WI38 (cell line): ENCODE measurements around the gene IL1R1.

Experiments used
- H3K4me3 ChIP-seq: 2 replicates; pipeline ENCODE4 v1.5.1; 2011; ENCODE audit warnings: low read depth, mild to moderate bottlenecking, control low read depth, low read length
- TF ChIP-seq, protein P1 (sequence below): IDR thresholded peaks from 2 replicates; pipeline ENCODE4 v1.5.1; 2012; ENCODE audit warnings: low read depth, mild to moderate bottlenecking, control low read depth, low read length

The IL1R1 gene

DNA sequence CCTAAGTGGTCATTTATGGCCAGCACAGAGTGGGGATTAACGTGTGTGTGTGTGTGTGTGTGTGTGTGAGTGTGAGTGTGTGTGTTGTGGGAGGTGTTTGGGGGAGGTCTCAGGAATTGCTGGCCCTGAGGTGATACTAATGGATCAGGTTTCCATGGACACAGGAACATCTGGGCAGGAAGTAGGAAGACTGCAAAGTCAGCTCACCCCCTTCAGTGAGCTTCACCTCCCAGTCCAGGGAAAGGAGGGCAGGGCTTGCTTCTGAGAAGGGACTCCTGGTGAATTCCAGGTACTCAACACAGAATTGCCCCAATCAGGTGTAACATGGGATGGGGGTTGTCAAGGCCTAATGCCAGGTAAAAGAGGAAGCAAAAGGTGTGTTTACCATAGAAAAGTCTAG, 30.3 kb upstream of the IL1R1 start:
- TF ChIP-seq, protein P1, sequence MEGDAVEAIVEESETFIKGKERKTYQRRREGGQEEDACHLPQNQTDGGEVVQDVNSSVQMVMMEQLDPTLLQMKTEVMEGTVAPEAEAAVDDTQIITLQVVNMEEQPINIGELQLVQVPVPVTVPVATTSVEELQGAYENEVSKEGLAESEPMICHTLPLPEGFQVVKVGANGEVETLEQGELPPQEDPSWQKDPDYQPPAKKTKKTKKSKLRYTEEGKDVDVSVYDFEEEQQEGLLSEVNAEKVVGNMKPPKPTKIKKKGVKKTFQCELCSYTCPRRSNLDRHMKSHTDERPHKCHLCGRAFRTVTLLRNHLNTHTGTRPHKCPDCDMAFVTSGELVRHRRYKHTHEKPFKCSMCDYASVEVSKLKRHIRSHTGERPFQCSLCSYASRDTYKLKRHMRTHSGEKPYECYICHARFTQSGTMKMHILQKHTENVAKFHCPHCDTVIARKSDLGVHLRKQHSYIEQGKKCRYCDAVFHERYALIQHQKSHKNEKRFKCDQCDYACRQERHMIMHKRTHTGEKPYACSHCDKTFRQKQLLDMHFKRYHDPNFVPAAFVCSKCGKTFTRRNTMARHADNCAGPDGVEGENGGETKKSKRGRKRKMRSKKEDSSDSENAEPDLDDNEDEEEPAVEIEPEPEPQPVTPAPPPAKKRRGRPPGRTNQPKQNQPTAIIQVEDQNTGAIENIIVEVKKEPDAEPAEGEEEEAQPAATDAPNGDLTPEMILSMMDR: no peak
- no peak overlapping the region for H3K4me3 ChIP-seq

DNA sequence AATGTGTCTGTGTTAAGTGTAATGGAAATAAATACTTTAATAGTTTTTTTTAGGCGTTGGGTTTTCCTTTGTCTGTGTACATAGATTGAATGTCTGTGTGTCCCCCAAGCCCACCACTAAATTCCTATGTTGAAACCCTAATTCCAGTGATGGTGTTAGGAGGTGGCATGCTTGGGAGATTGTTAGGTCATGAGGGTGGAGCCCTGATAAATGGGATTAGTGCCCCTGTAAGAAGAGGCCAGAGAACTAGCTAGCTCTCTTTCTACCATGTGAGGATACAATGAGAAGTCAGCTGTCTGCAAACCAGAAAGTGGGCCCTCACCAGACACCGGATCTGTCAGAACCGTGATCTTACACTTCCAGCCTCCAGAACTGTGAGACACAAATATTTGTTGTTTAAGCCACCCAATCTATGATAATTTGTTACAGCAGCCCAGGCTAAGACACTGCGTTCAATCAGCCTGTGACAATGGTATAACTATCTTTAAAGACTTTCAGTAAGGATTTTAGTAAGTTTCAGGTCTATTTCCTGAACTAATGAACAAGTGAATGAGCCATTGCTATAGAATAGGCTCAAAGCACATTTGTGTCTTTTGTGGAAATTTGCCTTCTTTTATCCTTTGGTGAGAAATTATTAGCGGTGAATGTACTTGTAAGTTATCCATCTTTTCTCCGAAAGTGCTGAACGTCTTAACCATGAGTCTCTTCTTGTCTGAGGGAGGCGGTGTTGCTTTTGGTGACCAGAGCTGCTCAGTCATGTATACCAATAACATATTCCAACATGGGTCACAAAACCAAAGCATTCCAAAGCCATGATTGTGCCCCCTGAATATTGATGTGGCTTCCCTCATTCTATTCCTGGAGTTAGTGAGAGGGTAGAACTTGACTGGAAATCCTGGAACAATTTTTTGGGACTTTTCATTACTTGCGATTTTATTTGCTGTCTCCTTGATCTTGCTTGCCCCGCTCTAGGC, 29.6 kb upstream of the IL1R1 start:
- H3K4me3 ChIP-seq: no peak overlapping the region
- TF ChIP-seq, protein P1: no peak

DNA sequence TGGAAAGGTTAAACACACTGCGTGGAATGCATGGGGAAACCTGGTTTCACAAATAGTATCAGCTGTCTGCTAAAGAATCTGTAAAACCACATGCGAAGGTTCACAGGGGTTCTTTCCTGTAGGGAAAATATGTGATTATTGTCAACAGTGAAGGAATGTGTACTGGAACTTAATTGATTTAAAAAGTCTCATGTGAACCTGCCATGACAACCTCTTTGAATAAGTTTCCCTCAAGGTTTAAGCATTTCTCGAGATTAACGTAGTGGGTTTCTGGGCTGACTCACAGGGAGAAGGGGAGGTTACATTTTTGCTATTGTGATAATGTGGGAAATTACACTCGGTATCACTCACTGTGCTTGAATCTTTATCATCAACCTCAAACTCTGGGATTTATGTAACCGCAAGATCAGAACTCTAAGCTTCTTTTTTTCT, 28.2 kb upstream of the IL1R1 start:
- no peak overlapping the region for H3K4me3 ChIP-seq
- TF ChIP-seq, protein P1: no peak

DNA sequence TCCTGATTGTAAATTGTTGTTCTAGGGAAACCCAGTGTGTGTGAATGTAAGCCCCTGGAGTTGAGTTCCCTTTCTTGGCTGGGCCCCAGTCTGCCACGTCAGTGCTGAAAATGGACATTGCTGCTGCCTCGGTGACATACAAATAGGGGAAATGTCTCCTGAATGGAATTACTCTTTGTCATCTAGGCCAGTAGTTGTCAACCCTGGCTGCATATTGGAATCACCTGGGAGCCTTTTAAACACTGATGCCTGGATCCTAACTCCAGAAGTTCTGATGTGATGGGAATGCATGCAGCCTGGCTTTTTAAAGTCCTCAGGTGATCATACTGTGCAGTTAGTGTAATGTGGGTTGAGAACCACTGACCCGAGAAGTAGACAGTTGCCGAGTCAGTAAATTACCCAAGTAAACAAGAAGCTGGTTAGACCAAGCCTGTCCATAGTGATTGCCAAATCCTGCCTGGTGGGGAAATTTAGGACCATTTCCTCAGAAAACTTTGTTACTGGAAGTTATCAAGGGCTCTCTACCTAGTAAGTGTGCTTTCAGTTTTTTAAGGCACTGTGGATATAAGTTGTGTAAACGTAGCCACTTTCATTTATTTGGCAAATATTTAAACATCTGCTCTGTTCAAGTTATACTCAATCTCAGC, 27.6 kb upstream of the IL1R1 start:
- no peak overlapping the region for H3K4me3 ChIP-seq
- TF ChIP-seq, protein P1: no peak

- no peak overlapping the region for H3K4me3 ChIP-seq
- TF ChIP-seq, protein P1: no peak
Measured at GRCh38 chr2:102116630-102117471, 25.7 kb upstream of the IL1R1 start.

DNA sequence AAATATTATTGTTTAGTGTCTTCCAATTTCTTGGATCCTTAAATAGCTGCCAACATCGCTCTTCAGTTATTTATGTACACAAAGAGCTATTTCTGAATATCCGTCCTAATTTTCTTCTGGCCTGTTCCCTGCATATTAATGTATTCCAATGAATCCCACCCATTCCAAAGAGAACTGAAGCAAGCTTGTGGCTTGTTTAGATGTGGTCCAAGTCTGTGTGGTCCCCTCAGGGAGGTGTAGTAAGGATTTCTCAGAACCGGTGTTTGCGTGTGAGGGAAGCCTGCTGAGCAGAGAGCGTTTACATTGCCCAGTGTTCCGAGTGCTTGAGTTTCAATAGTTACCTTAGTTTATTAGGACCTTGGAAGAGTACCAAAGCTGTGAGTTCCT, 25.1 kb upstream of the IL1R1 start:
- no peak overlapping the region for H3K4me3 ChIP-seq
- TF ChIP-seq, protein P1: no peak
